ENCODE data around the gene AKAP13.
"Not testable (repeated sequence)": the region's sequence is repeated elsewhere in the genome, so short reads cannot be mapped to it uniquely, and the experiment has no call there.

AKAP13 gene

DNA sequence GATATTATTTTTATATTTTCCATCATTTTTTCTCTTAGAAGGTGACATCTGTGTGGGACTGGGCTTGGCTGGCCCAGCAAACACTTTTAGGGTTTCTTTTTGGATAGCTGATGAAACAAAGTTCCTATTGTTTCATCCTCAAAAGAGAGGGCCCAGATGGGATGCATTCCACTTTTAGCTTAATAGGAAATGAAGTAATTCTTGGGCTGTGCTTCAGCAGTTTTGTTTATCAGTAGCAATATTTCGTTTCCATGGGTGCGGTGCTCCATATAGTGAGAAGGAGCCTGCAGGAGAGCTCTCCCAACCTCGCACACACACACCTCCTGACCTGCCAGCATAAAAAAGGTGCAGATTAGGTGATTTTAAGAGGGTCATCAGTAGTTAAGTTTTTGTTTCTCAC is 147.5 kb downstream of the AKAP13 start:
- TF ChIP-seq CTCF (IDR thresholded peaks at IDR 0.05) = no peak

GRCh38 chr15:85530079-85530478 is 149.7 kb downstream of the AKAP13 start:
- no peaks in the 10 kb centered on the region for H3K79me2 ChIP-seq
- no peaks in the 10 kb centered on the region for H3K9me3 ChIP-seq (ENCODE audit: control insufficient read depth, low read length)
- no peaks in the 10 kb centered on the region for H3K4me1 ChIP-seq
- H3K36me3 ChIP-seq (ENCODE audit: control insufficient read depth, insufficient read depth, low read length) = no peaks in the 10 kb centered on the region
- no peak overlapping the region for H3K27ac ChIP-seq
- TF ChIP-seq CTCF (IDR thresholded peaks at IDR 0.05) = no peak
- H3K4me3 ChIP-seq (ENCODE audit: low read depth, low read length) = no peak overlapping the region
- no peak overlapping the region for H3K9ac ChIP-seq
- no peak overlapping the region for H2AFZ ChIP-seq
- no peaks in the 10 kb centered on the region for H3K27me3 ChIP-seq (ENCODE audit: control insufficient read depth, insufficient read depth, low read length)
- H3K4me2 ChIP-seq (ENCODE audit: low read length) = no peak overlapping the region

More for the DNA sequence above, 147.5 kb downstream of the AKAP13 start:
- Histone ChIP-seq H3K4me1 (no peaks in the 10 kb centered on the region), H3K36me3 (ENCODE audit: control insufficient read depth, insufficient read depth, low read length) (no peaks in the 10 kb centered on the region), H3K4me3 (ENCODE audit: low read depth, low read length) (no peak overlapping the region), H3K9me3 (ENCODE audit: control insufficient read depth, low read length) (no peaks in the 10 kb centered on the region), H3K4me2 (ENCODE audit: low read length) (no peak overlapping the region), H3K79me2 (no peaks in the 10 kb centered on the region), H3K9ac (no peak overlapping the region), H3K27ac (no peak overlapping the region), H3K27me3 (ENCODE audit: control insufficient read depth, insufficient read depth, low read length) (no peaks in the 10 kb centered on the region), H2AFZ (no peak overlapping the region)

GRCh38 chr15:85531083-85531482 is 150.7 kb downstream of the AKAP13 start:
- H3K36me3 ChIP-seq (ENCODE audit: control insufficient read depth, insufficient read depth, low read length) = no peaks in the 10 kb centered on the region
- no peak overlapping the region for H3K27ac ChIP-seq
- no peaks in the 10 kb centered on the region for H3K9me3 ChIP-seq (ENCODE audit: control insufficient read depth, low read length)
- H3K4me2 ChIP-seq (ENCODE audit: low read length) = no peak overlapping the region
- no peak overlapping the region for H3K4me3 ChIP-seq (ENCODE audit: low read depth, low read length)
- H3K4me1 ChIP-seq = no peaks in the 10 kb centered on the region
- no peaks in the 10 kb centered on the region for H3K27me3 ChIP-seq (ENCODE audit: control insufficient read depth, insufficient read depth, low read length)
- no peaks in the 10 kb centered on the region for H3K79me2 ChIP-seq
- no peak overlapping the region for H3K9ac ChIP-seq
- TF ChIP-seq CTCF (IDR thresholded peaks at IDR 0.05) = no peak
- H2AFZ ChIP-seq = no peak overlapping the region

DNA sequence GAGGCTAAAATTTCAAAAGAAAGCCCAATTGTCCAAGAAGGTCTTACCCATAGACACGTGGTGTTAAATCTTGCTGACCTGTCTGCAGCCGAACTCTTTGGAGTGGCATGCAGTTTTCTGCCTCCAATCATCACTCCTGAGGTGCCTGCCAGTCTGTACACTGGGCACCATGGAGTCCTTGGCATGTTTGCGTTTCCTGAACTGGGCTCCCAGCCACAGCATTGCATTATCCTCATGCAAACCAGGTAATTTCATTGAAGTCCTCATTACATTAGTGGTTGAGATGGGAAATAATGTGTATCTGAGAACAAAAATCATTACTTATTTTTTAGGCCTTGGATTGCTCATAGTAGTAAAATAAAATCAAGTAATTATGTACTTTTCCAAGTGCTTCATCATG is 152.3 kb downstream of the AKAP13 start:
- Histone ChIP-seq H3K27ac (no peak overlapping the region), H3K36me3 (ENCODE audit: control insufficient read depth, insufficient read depth, low read length) (no peaks in the 10 kb centered on the region), H3K4me1 (no peaks in the 10 kb centered on the region), H3K27me3 (ENCODE audit: control insufficient read depth, insufficient read depth, low read length) (no peaks in the 10 kb centered on the region), H3K79me2 (no peaks in the 10 kb centered on the region), H3K4me3 (ENCODE audit: low read depth, low read length) (no peak overlapping the region), H3K9me3 (ENCODE audit: control insufficient read depth, low read length) (no peaks in the 10 kb centered on the region), H3K4me2 (ENCODE audit: low read length) (no peak overlapping the region), H3K9ac (no peak overlapping the region), H2AFZ (no peak overlapping the region)
- no peak for TF ChIP-seq CTCF (IDR thresholded peaks at IDR 0.05)

GRCh38 chr15:85534031-85534430 is 153.6 kb downstream of the AKAP13 start:
- H3K4me1 ChIP-seq = no peaks in the 10 kb centered on the region

DNA sequence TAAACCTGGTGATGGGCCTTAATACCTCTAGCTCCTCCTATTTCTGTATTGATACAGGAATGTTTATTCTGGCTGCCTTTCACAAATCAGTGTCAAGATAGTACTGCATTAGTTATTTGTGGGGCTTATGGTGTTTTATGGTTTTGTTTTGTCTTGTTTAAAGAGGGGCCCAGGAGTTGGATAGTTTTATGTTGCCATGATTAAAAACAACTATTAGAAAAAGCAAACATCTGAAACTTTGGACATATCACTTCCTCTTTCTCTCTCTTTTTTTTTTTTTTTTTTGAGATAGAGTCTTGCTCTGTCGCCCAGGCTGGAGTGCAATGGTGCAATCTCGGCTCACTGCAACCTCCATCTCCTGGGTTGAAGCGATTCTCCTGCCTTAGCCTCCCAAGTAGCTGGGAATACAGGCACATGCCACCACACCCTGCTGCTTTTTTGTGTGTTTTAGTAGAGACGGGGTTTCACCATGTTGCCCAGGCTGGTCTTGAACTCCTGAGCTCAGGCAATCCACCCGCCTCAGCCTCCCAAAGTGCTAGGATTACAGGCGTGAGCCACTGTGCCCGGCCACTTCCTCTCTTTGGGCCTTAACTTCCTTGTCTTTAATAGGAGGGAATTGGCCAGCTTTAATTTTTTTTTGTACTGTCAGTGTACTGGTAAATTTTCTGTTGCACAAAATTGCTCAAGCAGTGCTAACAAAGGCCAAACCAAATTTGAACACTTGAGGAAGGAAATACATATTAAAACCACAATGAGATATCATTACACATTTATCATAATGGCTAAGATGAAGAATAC is 155.3 kb downstream of the AKAP13 start:
- H3K4me2 ChIP-seq (ENCODE audit: low read length); H2AFZ ChIP-seq; H3K9me3 ChIP-seq (ENCODE audit: control insufficient read depth, low read length); H3K36me3 ChIP-seq (ENCODE audit: control insufficient read depth, insufficient read depth, low read length); H3K27me3 ChIP-seq (ENCODE audit: control insufficient read depth, insufficient read depth, low read length); H3K9ac ChIP-seq; H3K79me2 ChIP-seq; H3K4me3 ChIP-seq (ENCODE audit: low read depth, low read length); H3K27ac ChIP-seq; H3K4me1 ChIP-seq: not testable (repeated sequence)

More at GRCh38 chr15:85534031-85534430, 153.6 kb downstream of the AKAP13 start:
- Histone ChIP-seq H3K4me2 (ENCODE audit: low read length) (no peak overlapping the region), H3K79me2 (no peaks in the 10 kb centered on the region), H3K4me3 (ENCODE audit: low read depth, low read length) (no peak overlapping the region), H3K27ac (no peak overlapping the region), H3K9ac (no peak overlapping the region), H2AFZ (no peak overlapping the region), H3K27me3 (ENCODE audit: control insufficient read depth, insufficient read depth, low read length) (no peaks in the 10 kb centered on the region), H3K9me3 (ENCODE audit: control insufficient read depth, low read length) (no peaks in the 10 kb centered on the region), H3K36me3 (ENCODE audit: control insufficient read depth, insufficient read depth, low read length) (no peaks in the 10 kb centered on the region)
- no peak for TF ChIP-seq CTCF (IDR thresholded peaks at IDR 0.05)

All from parathyroid adenoma (tissue), 2 donors.